Subcutaneous adipose tissue (tissue), 4 donors: ENCODE measurements around the gene LPCAT2. TPM values are rescaled to one million over a fixed set of nuclear protein-coding genes. Genes with fewer than 3 reads are reported as not detected.

Experiments
- CTCF ChIP-seq: fragments of 450-650 bp; IDR thresholded peaks from one replicate; pipeline ENCODE4 v1.5.1; 2016; ENCODE audit warnings: low read depth, mild to moderate bottlenecking, control low read depth, antibody characterized with exemption, moderate library complexity
- total RNA-seq, 4 donors: library from RNA; depleted of rRNA; stranded (reverse); fragments of >200 nt; gene quantifications; one replicate each; pipeline ENCODE4 v1.1.0, GENCODE V29; 2016

Gene LPCAT2
- total RNA-seq, 4 donors from 2014 or later = 14.1 to 37.1 (median 18.5) TPM

DNA sequence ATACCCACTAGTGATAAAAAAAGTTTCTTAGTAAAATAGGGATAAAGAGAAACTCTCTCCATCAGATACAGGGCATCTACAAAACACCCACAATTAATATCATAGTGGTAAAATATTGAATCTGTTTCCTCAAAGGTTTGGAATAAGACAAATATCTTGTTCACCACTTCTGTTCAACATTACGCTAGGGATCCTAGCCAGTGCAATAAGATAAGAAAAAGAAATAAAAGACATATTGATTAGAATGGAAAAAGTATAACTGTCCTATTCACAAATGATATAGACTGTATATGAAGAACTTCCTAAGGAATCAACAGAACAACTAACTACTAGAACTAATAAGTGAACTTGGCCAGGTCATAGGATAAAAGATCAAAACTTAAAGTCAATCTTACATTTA lies 12.9 kb downstream of the LPCAT2 start:
- TF ChIP-seq CTCF = no peak

GRCh38 chr16:55526441-55526840 lies 17.6 kb downstream of the LPCAT2 start:
- TF ChIP-seq CTCF = no peak

DNA sequence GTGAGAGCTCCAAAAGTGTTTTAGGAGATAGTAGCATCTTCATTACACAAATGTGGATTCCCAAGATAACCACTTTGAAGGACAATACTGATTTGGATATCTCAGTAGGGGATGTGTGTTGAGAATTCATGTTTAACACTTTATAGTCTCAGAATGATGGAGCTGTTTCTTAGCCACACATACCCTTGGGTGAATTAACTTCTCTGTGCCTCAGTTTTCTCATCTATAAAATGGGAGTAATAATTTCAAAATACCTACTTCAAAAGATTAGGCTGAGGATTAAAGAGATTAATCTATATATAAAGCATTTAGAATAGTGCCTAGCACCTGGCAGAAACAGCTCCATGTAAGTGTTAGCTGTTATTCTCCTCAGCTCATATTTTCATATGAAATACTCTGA lies 19.0 kb downstream of the LPCAT2 start:
- TF ChIP-seq CTCF = no peak

DNA sequence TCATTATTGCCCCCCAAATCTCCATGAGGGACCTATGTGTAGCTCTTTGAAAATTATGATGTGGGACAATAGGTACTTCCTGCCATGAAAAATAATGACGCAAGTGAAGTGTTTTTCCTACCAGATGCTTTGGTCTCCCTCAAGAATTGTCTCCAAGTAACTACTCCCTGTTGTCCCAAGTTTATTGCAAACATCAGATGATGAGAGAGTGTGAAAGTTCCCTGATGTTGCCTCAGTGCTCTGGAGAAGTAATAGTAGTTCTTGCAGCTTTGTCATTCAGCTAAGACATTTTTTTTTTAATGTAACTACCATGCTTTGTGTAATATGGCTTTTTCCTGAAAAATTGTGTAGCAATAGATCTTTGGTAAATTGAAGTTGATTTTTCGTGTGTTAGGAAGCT lies 20.1 kb downstream of the LPCAT2 start:
- no peak for TF ChIP-seq CTCF

DNA sequence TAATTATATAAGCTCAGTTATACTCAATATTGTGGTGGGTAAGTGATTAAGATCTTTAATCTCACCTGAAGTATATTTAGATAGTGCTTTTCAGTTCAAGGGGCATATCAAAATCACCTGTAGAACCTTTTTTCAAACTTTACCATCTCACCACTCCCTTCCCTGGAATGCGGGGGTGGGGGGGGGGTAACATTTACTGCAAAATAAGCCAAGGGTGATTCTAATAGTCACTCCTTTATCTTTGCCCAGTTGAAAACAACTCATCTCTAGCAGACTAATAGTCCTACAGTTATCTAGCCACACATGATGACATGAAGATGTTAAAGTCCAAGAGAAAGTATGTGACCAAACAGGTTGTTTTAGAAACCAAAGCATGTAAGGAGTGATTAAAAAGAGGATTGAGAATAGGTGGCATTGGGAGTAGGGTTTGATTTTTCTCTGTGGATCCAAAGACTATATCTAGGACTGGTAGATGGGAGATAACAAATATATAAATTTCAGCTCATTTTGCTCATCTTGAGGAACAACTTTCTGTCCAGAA lies 21.5 kb downstream of the LPCAT2 start:
- TF ChIP-seq CTCF = no peak

- TF ChIP-seq CTCF = no peak
Measured at GRCh38 chr16:55532227-55532626, 23.4 kb downstream of the LPCAT2 start.

GRCh38 chr16:55534756-55535155 lies 25.9 kb downstream of the LPCAT2 start:
- TF ChIP-seq CTCF = no peak
